Measurements from ENCODE around the gene PRDX5.
A peak's percentile ranks its signal among the peaks of the same experiment; 100 is the strongest.

PRDX5 gene

DNA sequence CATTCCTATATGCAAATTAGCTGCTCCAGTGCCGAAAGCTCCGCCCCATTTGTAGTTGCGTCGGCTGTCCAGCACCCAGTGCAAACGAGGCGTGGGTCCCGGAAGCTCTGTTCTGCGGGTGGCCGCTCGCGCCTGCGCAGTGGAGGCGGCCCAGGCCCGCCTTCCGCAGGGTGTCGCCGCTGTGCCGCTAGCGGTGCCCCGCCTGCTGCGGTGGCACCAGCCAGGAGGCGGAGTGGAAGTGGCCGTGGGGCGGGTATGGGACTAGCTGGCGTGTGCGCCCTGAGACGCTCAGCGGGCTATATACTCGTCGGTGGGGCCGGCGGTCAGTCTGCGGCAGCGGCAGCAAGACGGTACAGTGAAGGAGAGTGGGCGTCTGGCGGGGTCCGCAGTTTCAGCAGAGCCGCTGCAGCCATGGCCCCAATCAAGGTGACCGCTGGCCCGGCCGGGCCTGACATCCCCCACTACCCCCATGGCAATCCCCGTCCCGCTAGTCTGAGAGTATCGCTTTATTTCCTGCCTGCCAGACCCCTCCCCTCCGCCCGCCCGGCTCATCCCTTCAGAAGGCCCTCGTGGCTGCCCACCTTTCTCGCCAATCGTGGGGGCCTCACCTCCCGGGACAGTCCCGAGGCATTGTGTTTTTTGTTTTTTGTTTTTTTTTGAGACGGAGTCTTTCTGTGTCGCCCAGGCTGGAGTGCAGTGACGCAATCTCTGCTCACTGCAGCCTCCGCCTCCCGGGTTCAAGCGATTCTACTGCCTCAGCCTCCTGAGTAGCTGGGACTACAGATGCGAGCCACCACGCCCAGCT, at the start of gene PRDX5:
Gene PRDX5, plus strand, starts transcription at position 161 of the 805 bp plus-strand sequence. Its CDS starts 95 bp downstream, at position 256.
- peak; percentile 93 for DNase-seq
- in situ Hi-C loops (cut with HindIII; ENCODE audit: low pct_ligation_motif_present, low pct_unique_long_range_greater_than_20kb, low sequenced_read_pairs), result no loop called here

DNA sequence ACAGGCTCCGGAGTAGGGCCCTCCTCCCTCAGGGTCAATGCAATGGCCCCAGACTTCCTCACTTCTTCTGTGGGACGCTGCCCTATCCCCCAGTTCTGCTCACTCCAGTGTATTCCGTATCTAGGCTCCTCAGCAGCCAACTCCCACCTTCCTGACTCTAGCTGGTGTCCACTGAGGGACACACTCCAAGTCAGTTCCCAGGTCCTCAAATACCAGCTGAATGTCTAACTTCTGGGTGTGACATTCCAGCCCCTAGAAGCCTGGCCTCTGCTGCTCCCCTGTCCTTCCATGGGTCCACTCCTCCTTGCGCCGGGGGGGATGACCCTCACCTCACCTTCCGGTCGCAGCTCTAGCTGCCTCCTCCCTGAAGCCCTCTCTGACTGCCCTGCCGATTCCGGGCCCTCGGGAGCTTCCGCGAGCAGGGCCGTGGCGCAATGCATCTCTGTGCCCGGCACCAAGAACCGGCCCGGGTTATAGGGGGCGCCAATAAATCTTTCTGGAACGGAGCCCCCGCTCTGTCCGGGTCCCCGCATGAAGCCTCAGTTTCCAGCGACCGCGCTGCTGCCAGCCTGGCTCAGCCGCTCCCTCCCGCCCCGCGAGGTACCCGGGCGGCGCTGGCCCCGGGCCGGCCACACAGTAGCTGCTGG, 48.9 kb upstream of the PRDX5 start:
- DNase-seq, result peak; percentile 71
- in situ Hi-C loops (cut with HindIII; ENCODE audit: low pct_ligation_motif_present, low pct_unique_long_range_greater_than_20kb, low sequenced_read_pairs), result no loop called here

GRCh38 chr11:64269540-64270220, 48.2 kb upstream of the PRDX5 start:
- in situ Hi-C loops (cut with HindIII; ENCODE audit: low pct_ligation_motif_present, low pct_unique_long_range_greater_than_20kb, low sequenced_read_pairs), result no loop called here
- DNase-seq, result peak; percentile 99

- in situ Hi-C loops (cut with HindIII; ENCODE audit: low pct_ligation_motif_present, low pct_unique_long_range_greater_than_20kb, low sequenced_read_pairs), result no loop called here
- DNase-seq, result no peak
These were observed 42.7 kb upstream of the PRDX5 start for GRCh38 chr11:64275031-64275800.

GRCh38 chr11:64275841-64276240, 42.1 kb upstream of the PRDX5 start:
- no peak for DNase-seq
- in situ Hi-C loops (cut with HindIII; ENCODE audit: low pct_ligation_motif_present, low pct_unique_long_range_greater_than_20kb, low sequenced_read_pairs), result no loop called here

DNA sequence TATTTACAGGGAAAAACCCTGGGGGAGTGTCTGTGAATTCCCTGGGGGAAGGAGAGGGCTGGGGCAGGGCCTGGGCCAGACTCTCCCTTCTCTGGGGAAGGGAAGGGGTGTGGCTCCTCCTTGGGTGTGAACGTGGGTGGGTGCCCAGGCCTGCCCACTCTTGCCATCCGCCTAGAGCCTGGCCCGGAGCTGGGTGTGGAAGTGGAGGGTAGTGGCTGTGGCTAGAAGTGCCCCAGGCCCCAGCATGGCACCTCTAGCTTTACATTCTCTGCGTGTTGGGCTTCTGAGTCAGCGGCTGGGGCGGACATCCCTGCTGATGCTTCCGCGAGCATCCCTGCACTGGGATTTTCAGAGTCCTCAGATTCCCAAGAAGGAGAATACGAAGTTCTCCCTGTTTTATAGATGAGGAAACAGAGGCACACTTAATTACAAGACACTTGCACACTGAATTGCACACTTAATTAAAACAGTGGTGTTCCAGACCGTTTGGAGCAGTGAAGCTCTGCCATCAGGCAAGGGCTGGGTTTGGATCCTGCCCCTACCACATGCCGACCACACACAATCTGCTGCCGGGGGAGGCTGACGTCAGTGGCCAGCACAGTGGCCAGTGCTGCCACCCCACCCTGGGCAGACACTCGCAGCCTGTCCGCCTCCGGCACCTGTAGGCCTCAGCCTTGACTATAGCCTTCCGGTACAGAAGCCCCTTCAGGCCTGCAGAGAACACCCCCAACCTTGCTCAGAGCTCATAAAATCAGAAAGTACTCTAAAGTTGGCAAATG, 41.1 kb upstream of the PRDX5 start:
- in situ Hi-C loops (cut with HindIII; ENCODE audit: low pct_ligation_motif_present, low pct_unique_long_range_greater_than_20kb, low sequenced_read_pairs), result no loop called here
- no peak for DNase-seq

GRCh38 chr11:64278576-64279190, 39.2 kb upstream of the PRDX5 start:
- no peak for DNase-seq
- in situ Hi-C loops (cut with HindIII; ENCODE audit: low pct_ligation_motif_present, low pct_unique_long_range_greater_than_20kb, low sequenced_read_pairs), result no loop called here

- DNase-seq, result no peak
- in situ Hi-C loops (cut with HindIII; ENCODE audit: low pct_ligation_motif_present, low pct_unique_long_range_greater_than_20kb, low sequenced_read_pairs), result no loop called here
These were observed 35.8 kb upstream of the PRDX5 start for GRCh38 chr11:64281957-64282770.

DNA sequence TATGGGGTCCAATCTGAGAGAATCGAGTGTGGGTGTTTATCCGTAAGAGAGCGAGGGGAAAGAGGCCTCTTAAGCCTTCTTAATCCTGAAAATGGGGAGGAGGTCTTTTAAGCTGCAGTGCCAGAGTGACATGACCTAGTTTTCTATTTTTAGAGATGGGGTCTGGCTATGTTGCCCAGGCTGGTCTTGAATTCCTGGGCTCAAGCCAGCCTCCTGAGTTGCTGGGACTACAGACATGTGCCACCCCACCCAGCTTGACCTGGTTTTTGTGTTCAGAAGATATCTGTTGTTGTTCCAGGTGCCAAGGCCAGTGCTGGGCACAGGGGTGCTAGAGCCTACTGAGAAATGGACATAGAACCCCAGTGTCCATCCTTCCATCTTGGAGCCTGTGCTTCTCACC, 34.8 kb upstream of the PRDX5 start:
- in situ Hi-C loops (cut with HindIII; ENCODE audit: low pct_ligation_motif_present, low pct_unique_long_range_greater_than_20kb, low sequenced_read_pairs), result no loop called here
- no peak for DNase-seq

- in situ Hi-C loops (cut with HindIII; ENCODE audit: low pct_ligation_motif_present, low pct_unique_long_range_greater_than_20kb, low sequenced_read_pairs), result no loop called here
- DNase-seq, result peak; percentile 89
These were observed 33.6 kb upstream of the PRDX5 start, which contains the start of gene BAD for GRCh38 chr11:64284048-64284961. TSS of gene BAD (minus strand) at chr11:64284665. CDS start at chr11:64284368, 297 bp downstream.

GRCh38 chr11:64284962-64285884, 32.7 kb upstream of the PRDX5 start, which contains the start of gene GPR137:
TSS of gene GPR137 (plus strand) at chr11:64285848. CDS start at chr11:64286525, 677 bp downstream.
- in situ Hi-C loops (cut with HindIII; ENCODE audit: low pct_ligation_motif_present, low pct_unique_long_range_greater_than_20kb, low sequenced_read_pairs), result no loop called here

GRCh38 chr11:64285885-64286800, 31.8 kb upstream of the PRDX5 start:
- peak; percentile 28 for DNase-seq
- in situ Hi-C loops (cut with HindIII; ENCODE audit: low pct_ligation_motif_present, low pct_unique_long_range_greater_than_20kb, low sequenced_read_pairs), result no loop called here

More at GRCh38 chr11:64284962-64285884, 32.7 kb upstream of the PRDX5 start, which contains the start of gene GPR137:
- peak; percentile 74 for DNase-seq

- in situ Hi-C loops (cut with HindIII; ENCODE audit: low pct_ligation_motif_present, low pct_unique_long_range_greater_than_20kb, low sequenced_read_pairs), result no loop called here
- DNase-seq, result no peak
These were observed 31.1 kb upstream of the PRDX5 start for GRCh38 chr11:64286801-64287159.

Measured in ACHN (cell line).